Measurements from ENCODE around the gene POMGNT2.

DNA sequence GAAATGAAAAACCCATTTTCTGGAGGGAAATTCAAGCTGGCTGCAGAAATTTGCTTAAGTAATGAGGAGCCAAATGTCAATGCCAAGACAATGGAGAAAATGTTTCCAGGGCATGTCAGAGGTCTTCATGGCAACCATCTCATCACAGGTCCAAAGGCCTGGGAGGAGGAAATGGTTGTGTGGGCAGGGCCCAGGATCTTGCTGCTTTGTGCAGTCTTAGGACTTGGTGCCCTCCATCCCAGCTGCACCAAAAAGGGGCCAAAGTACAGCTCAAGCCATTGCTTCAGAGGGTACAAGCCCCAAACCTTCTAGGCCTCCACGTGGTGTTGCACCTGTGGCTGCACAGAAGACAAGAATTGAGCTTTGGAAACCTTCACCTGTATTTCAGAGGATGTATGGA, 59.3 kb downstream of the POMGNT2 start:
- TF ChIP-seq EZH2 (IDR thresholded peaks at IDR 0.05; ENCODE audit: low read depth, low read length, severe bottlenecking), result no peak
- no peak for TF ChIP-seq POLR2A (IDR thresholded peaks at IDR 0.05; ENCODE audit: control extremely low read depth in 1 of 2, low read depth in 2 of 2, low read length in 2 of 2)
- TF ChIP-seq POU5F1 (IDR thresholded peaks at IDR 0.05; ENCODE audit: low read depth, low read length), result no peak
